Esophagus squamous epithelium (tissue), 4 donors: Measurements from ENCODE around the gene ANKFY1.

Experiments
- POLR2A ChIP-seq, 4 donors: fragments of 450-650 bp; IDR thresholded peaks; one replicate each; pipeline ENCODE4 v1.6.1; 2017; ENCODE audit warnings: antibody characterized with exemption in 4 of 4, mild to moderate bottlenecking in 4 of 4, moderate library complexity in 3 of 4
- TF ChIP-seq, protein P1 (sequence below), 6 experiments: fragments of 450-650 bp in 4 of 6; fragments of 200-600 bp in 2 of 6; sonication (generic) in 2 of 6; IDR thresholded peaks; one replicate each; pipeline ENCODE4 v1.5.1; 2016 to 2019; ENCODE audit warnings: antibody characterized with exemption in 6 of 6, mild to moderate bottlenecking in 4 of 6, moderate library complexity in 4 of 6

DNA sequence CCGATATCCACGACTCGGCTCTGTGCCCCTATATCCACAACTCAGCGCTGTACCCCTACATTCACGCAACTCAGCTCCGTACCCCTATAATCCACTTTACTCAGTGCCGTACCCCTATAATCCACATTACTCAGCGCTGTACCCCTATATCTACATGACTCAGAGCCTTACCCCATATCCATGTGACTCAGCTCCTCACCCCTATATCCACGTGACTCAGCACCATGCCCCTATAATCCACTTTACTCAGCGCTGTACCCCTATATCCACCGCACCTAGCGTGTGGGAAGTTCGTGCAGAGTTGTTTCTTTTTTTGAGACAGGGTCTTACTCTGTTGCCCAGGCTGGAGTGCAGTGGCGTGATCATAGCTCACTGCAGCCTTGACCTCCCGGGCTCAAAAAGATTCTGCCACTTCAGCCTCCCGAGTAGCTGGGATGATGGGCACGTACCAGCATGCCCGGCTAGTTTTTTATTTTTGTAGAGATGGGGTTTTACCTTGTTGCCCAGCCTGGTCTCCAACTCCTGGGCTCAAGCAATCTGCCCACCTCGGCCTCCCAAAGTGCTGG is 103.4 kb downstream of the ANKFY1 start:
- TF ChIP-seq, protein P1, sequence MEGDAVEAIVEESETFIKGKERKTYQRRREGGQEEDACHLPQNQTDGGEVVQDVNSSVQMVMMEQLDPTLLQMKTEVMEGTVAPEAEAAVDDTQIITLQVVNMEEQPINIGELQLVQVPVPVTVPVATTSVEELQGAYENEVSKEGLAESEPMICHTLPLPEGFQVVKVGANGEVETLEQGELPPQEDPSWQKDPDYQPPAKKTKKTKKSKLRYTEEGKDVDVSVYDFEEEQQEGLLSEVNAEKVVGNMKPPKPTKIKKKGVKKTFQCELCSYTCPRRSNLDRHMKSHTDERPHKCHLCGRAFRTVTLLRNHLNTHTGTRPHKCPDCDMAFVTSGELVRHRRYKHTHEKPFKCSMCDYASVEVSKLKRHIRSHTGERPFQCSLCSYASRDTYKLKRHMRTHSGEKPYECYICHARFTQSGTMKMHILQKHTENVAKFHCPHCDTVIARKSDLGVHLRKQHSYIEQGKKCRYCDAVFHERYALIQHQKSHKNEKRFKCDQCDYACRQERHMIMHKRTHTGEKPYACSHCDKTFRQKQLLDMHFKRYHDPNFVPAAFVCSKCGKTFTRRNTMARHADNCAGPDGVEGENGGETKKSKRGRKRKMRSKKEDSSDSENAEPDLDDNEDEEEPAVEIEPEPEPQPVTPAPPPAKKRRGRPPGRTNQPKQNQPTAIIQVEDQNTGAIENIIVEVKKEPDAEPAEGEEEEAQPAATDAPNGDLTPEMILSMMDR (IDR thresholded peaks at IDR 0.05): no peak
- TF ChIP-seq POLR2A (IDR thresholded peaks at IDR 0.05): no peak
